GM18858 (cell line): Measurements from ENCODE around the gene GSG1L.

Experiments used
- ATAC-seq: cut with Tn5 transposase; IDR thresholded peaks from one replicate; pipeline ENCODE4 v1.9.1; 2021; ENCODE audit not compliant: unreplicated experiment

GSG1L gene

DNA sequence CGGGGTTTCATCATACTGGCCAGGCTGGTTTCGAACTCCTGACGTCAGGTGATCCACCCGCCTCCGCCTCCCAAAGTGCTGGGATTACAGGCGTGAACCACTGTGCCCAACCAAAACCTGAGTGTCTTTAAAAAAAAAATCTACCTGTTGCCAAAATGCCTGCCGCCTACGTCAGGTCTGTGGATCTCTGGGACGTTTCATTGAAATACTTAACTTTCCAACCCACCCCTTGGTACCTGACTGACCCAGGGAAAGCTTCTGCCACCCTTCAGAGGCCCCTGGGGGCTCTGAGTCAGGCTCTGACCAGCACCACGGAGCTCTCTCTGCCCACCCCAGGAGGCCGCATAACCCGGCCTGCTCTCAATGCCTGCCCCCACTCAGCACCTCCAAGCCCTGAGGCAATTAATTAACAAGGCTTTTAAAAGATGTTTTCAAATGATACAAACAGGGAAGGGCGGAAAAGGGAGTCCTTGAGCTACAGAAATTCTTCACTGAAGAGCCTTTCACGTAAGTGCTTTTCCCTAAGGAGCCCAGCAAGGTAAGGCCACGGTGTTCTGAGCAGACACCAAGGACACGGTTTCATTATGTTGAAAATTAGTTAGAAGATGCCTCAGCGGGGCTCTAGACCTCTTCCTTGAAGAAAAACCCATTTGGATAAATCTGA, 29.3 kb upstream of the GSG1L start:
- ATAC-seq = no peak

DNA sequence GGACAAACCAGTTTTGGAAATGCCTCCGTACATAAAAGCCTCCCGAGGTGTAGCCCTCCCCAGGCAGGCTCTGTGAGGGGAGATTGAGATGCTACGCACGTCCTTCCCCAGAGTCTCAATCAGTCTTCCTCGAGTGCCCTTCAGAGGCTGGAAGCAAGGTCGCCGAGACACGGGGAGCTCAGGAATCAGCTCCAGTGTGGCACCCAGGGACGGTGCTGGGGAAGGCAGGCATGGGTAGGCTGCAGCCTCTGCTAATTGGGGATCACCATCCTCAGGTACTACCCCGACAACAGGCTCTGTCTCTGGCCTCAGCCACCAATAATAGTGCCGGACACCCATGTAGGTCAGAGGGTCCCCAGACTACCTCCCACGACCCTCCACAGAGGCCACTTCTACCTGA, 28.1 kb upstream of the GSG1L start:
- ATAC-seq = no peak

GRCh38 chr16:28090646-28091377, 27.3 kb upstream of the GSG1L start:
- no peak for ATAC-seq

DNA sequence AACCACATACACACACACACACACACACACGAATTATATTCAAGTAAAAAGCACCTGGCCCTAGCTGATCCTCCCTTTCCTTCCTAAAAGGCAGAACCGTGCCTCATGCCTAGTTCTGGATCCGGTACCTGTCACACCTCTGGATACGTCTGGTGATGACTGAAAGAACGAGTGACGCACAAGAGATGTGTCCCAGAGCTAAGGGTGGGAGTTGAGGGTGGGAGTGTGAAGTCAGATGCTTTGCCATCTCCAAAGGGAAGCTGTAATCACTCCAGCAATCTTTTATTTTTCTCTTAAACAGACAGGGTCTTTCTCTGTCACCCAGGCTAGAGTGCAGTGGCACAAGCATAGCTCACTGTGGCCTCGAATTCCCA, 26.5 kb upstream of the GSG1L start:
- no peak for ATAC-seq

- ATAC-seq = no peak
Measured at GRCh38 chr16:28089205-28089991, 25.9 kb upstream of the GSG1L start.

DNA sequence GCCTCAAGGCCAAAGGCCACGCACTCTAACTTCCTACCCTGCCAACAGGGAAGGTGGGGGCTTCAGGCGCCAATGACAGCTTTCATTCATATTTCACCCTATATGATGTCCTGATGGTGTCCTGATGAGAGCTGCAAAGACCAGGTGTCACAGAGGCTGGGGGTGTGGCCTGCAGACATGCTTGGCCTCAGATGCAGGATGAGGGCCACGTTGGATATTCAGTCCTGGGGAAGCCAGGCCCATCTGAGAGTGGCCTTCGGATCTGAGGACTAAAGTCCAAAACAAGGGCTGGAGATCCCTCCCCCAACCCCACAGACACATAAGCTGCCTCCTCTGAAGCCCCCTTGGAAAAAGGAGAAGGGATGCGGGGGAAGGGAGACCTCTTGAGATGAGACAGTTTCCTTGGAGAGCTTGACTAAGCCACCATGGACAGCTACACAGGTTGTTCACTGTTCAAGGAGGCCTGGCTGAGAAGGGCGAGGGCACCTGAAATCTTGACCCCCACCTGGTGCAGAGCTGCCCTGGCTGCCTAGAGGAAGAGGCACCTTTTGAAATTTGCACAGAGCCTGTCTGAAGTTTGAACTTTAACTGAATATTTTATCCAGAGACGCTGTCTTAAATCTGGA, 24.3 kb upstream of the GSG1L start:
- no peak for ATAC-seq

GRCh38 chr16:28087140-28087660, 23.7 kb upstream of the GSG1L start:
- no peak for ATAC-seq

DNA sequence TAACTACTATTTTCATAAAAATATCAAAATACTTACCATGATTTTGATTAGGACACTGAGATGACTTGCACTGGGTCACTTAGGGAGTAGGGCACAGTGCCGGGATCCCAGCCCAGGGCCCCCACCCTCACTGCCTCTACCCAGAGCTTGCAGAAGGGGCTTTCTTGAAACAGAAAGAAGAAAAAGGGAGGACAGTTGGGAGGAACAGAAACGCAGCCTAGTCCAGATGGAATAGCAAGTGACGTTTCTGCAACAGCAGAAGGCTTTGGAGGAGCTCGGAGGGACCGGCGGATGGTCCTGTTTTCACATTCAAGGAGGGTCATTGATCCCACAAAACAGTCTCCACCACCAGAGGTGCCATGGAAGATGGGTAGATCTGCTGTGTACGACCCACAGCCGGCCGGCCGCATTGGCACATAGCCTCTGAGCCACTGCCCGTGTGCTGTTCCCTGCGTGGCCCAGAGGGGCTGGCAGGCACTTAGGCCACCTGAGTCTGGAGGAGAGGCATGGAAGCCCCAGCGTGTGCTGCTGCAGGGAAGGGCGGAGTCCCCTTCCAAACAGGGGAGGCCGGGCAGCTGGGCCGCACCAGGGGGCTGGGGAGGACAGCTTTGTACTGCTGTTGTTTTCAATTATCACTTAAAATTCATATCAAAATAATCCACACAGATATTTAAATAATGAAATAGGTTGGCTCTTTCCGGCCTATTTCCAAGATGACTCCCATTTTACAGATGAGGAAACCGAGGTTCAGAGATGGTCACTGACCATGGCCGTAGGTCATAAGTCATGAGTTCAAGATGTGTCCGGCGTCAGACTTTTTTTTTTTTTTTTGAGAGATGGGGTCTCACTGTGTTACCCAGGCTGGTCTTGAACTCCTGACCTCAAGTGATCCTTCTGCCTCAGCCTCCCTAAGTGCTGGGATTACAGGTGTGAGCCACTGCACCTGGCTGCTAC, 22.9 kb upstream of the GSG1L start:
- ATAC-seq = no peak

DNA sequence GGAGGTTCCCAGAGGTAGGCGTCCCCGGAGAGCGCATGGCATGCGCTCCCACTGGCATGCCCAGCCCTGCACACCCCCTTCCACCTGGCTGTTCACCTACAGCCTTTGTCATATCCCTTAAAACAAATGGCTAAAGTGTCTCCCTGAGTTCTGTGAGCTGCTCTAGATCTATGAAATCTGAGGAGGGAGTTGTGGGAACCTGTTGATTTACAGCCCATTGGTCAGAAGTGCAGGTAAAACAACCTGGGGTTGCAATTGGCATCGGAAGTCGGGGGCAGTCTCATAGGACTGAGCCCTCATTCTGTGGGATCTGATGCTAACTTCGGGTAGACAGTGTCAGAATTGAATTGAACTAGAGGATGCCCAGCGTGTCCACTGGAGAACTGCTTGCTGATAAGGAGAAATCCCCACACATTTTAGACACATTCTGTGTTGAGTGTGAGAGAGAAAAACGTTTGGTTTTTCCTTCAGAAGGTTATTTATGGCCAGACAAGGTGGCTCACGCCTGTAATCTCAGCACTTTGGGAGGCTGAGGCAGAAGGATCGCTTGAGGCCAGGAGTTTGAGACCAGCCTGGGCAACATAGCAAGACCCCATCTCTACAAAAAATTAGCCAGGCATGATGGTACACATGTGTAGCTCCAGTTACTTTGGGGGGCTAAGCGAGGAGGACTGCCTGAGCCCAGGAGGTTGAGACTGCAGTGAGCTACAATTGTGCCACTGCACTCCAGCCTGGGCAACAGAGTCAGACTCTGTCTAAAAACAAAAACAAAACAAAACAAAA, 22.1 kb upstream of the GSG1L start:
- no peak for ATAC-seq

DNA sequence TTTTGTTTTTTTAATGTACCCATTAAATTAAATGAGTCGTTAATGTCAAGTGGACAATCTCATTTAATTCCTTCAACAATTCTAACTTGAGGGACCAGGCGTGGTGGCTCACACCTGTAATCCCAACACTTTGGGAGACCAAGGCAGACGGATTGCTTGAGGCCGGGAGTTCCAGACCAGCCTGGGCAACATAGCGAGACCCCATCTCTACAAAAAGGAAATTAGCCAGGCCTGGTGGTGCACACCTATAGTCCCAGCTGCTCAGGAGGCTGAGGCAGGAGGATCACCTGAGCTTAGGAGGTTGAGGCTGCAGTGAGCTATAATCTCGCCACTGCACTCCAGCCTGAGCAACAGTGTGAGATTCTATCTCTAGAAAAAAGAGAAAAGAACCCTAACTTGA, 20.7 kb upstream of the GSG1L start:
- ATAC-seq = no peak

DNA sequence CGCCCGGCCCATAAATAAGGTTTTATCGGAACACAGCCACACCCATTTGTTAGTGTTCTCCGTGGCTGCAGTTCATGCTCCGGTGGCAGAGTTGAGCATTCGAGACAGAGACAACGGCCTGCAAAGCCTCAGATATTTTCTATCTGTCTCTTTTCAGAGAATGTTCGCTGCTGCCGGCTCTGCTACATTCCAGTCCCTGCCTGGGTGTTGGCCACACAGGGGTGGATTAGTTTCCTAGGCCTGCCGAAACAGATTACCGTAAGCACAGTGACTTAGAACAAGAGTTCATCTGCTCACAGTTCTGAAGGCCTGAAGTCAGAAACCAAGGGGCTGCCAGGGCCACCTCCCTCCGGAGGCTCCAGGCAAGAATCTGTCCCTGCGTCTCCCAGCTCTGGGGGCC, 19.1 kb upstream of the GSG1L start:
- ATAC-seq = no peak

GRCh38 chr16:28081391-28081968, 18.0 kb upstream of the GSG1L start:
- ATAC-seq = no peak

DNA sequence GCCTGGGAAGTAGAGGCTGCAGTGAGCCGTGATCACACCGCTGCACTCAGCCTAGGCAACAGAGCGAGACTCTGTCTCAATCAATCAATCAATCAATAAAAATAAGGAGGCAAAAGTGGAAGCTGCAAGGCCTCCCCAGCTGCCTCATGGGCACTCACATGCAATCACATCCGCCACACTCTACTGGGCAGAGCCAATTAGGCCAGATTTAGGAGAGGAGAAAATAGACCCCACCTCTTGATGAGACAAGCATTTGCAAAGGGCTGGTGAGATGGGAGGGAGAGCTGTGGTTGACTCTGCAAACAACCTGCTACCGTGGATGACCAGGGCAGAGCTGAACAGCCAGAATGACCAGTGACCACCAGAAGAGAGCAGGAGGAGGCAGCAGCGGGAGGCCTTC, 14.7 kb upstream of the GSG1L start:
- ATAC-seq = no peak

DNA sequence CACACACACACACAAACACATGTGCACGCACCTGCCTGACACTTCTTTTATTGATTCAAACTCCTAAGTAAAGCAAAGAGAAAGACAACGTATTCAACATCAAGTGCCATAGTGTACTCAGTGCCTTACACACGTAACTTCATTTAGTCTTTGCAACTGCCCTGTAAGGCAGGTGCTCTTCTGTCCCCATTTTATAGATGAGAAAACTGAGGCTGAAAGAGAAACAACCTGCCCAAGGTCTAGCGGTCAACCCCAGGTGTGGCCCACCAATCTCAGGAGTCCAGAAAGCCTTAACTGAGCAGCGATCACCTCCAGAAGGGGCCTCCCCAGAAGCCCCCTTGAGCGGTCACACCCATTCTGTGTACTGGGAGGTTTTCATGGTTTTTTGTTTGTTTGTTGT, 10.3 kb upstream of the GSG1L start:
- ATAC-seq = no peak

DNA sequence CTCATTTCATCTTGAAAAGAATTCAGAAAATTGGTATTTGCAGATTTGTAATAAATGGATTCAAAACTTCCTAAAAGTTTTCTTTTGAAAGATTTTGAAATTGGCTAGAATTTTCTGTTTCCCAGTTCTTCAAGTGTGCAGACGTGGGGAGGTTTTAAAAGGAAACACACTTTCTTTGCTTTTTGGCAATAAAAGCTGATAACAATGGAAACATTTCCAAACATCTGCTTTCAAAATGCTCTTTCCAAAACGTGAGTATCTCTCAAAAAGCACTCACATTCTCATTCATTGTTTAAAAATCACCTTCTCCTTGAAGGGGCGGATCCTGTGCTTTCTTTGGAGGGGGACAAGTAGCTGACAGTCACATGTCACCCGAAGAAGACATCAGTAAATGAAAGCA, 8.6 kb upstream of the GSG1L start:
- ATAC-seq = no peak

DNA sequence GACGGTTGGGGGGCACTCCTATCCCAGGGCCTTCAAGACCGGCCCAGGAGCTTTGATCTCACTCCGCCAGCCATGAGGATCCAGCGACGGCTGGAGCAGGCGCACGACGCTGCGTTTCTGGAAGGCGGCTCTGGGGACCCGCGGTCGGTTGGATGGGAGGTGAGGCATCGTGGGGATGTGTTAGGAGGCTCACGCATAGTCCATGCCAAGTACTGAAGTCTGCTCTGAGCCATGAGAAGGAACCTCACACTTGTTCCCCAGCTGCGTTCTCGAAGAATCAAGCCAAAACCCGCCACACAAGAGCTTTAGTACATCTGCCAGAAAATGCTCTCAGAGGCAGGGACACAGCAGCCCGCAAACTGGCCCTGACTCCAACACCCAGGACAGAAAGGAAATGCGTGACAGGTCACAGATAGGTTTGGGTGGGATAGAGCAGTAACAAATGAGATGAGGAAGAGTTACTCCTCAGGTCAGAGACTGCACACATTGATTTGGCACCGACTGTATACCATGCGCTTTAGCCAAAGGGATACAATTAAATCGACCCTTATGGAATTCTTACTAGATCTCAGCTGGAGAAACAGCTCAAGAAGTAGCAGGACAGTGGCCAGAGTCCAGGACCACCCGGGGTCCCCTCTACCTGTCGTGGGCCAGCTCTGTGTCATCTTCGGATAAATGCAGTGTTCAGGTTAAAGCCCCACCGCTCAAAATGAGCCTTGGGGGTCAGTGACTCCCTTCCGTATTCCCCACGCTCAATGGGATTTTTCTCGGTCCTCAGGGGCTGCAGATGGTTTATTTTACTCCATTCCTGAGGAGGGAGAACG, 6.7 kb upstream of the GSG1L start:
- no peak for ATAC-seq

- ATAC-seq = no peak
Measured at GRCh38 chr16:28068976-28069375, 5.5 kb upstream of the GSG1L start.

- no peak for ATAC-seq
Measured at GRCh38 chr16:28067604-28068379, 4.3 kb upstream of the GSG1L start.
